Superior temporal gyrus (tissue), 1 donor: ENCODE data around the gene TUBA4B.
"Not testable (repeated sequence)": the region's sequence is repeated elsewhere in the genome, so short reads cannot be mapped to it uniquely, and the experiment has no call there.

Experiments
- DNase-seq: peaks from one replicate; pipeline ENCODE4 v3.0.0-alpha.2; 2016; ENCODE audit errors: extremely low spot score

The TUBA4B gene

DNA sequence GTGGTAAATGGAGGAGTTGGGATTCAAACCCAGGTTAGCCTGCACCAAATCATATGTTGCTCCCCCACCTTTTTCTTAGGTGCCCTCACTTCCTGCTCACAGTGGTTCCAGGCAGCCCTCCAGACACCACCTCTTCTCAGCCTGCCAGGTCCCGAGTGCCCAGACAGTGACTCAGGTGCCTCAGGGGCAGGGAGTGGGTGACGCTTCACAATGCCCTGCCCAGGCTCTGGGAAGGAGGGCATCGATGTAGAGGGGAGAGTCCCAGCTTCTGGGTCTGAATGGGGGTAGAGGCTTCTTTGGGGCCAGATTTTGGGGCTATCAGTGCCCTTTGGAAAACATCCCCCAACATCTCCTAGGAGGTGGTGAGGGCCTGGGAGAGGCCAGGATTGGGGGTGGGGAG lies 20.9 kb downstream of the TUBA4B start:
- no peak for DNase-seq

DNA sequence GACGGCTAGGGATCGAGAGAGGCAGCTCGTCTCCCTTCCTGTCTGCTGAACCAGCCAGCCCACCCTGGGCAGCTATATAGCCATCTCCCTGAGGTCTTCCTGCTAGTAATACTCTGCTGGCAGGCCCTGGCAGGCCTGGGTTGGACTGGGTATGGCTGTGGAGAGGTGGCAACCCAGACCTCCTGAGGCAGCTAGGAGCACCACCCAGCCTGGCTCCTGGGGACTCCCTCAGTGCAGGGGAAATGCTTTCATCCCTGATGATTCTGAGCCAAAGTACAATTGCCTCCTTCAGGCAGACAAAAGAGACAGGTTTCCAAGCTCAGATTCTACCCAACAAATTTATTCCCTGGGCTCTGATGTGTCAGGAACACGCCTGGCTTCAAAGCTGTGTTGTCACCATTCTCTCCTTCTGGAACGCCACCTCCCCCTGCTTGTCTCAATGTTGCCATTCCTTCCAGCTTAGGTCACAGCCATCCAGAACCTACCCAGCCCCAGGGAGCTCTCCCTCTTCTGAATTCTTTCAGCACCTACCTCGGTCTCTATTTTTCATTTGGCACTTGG lies 21.4 kb downstream of the TUBA4B start:
- DNase-seq = no peak

DNA sequence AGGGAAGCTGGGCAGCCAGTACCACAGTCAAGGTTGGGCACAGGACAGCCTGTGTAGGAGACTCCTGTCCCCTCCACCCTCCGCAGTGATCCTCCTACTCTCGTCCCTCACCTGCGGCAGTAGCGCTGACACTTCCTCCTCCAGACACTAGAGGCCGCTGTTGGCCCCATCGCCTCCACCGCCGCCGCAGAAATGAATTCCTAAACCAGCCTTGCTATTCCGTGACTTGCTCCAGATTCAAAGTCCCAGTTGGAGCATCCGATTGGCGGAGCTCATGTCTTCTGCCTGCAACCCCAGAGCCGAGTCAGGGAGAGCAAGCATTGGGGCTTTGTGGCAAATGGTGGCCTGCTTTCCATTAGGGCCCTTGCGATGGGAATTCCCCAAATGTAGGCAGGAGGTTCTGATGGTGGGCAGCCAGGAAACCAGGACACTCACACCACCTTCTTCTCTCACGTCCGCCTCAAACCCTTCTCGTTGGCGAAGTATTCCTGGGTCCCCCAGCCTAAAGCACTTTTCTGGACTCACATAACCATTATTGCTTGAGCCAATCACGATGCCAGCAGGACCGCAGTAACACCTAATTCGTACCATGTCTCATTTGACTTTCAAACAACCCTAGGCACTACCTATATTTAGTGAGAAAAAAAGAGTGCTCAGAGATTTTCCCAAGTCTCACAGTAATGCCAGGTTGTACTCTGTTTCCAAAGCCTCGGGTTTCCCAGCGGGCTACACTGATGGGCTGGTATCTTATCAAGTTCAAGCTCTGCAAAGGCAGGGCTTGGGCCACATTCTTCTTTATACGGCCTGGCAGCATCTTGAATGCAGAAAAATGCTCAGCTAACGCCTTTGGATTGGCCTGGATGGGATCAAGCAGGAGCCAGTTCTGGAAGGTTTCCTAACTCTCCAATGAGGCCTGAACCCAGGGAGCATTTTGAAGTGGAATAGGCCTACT lies 24.9 kb downstream of the TUBA4B start:
- DNase-seq = peak; percentile 96

DNA sequence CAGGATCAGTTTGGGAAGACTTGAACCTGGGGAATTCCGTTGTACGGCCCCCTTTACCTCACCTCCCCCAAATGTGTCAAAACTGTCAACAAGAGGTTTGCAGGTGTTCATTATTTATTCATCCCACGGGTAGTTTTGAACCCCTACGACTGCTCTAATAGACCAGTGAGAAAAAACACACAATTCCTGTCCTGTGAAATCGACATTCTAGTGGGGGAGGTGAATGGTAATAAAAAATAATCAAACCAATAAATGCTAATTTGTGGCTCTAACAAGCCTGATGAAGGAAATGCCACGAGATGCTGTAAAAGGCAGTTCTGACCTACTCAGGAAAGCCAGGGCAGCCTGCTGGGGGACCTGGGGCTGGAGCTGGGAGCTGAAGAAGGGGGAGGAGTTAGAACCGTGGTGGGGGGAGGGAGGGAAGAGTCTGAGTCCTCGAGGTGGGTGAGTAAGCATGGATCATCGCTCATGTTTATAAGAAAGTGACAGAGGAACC lies 25.7 kb downstream of the TUBA4B start:
- no peak for DNase-seq

DNA sequence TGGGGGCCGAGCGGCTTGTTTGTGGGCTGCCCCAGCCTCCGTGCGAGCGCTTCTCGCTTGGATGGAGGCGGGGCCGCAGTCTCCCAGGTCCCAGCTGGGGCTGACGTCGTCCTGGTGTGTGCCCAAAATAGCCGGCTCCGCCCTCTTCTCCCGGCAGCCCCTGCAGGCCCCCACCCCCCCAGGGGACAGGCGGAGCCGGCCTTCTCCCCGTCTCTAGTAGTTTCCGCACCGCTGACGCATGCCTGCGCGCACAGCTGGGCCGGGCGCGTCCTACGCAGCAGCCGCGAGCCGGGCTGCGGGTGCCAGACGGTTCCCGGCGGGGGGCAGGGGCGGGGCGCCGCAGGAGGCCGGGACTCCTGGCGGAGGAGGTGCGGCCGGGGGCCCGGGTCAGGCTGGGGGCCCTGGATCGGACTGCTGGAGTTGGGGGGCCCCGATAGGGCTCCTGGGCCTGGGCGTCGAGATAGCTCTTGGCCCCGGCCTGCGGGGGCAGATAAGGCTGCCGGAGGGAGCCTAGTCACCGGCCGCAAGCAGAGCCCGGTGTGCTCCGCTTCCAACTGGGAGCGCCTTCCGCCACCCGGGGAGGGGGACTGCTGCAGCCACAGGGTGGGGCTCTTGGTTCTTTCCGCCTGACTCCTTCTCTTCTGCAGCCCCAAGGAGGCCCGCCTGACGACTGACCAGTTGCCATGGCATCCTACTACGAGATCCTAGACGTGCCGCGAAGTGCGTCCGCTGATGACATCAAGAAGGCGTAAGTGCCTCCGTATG lies 26.3 kb downstream of the TUBA4B start, which contains the start of gene DNAJB2:
TSS of gene DNAJB2 (plus strand) at position 216 of the 765 bp plus-strand sequence. CDS start at position 684, 468 bp downstream.
- DNase-seq = peak; percentile 98

DNA sequence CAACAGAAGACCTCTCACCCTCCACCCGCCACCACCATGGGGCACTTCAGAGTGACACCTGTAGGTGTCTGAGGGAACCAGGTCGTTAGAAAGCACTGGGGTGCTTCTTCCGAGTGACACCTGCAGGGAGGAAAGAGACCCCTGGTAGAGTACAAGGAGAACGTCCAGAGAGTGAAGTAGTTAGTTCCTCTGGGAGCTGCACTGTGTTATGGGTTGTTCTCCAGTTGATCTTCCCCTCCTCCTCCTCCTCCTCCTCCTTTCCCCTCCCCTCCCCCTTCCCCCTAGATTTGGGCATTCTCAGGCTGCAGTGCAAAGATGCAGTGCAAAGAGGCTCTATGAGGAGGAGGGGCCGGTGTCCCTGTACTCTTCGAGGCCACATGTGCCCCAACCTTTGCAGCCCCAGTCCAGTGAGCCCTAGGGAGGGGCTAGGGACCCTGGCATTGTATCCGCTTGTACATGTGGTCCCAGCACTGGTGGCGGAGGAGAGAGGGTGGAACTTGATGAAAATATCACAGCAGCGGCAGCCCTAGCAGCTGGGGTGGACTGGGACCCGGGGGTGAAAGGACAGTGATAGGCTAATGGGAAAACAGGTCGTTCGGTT lies 27.0 kb downstream of the TUBA4B start:
- peak; percentile 66 for DNase-seq

DNA sequence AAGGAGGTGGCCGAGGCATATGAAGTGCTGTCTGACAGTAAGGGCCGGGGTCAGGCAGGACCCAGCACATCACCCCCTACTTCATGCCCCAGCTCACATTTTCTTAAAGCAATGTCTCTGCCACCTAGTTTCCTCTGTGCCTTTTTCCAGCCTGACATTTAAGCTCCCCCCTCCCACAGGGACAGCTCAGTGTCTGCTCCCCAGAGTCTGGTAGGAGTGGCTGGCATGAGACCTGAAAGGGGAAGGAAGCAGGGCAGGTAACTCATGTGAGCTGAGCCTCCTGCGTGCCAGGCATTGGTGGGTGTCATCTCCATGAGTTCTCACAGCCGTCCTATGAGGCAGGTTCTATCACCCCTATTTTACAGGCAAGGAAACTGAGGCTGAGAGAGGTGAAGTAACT lies 27.6 kb downstream of the TUBA4B start:
- DNase-seq = no peak

DNA sequence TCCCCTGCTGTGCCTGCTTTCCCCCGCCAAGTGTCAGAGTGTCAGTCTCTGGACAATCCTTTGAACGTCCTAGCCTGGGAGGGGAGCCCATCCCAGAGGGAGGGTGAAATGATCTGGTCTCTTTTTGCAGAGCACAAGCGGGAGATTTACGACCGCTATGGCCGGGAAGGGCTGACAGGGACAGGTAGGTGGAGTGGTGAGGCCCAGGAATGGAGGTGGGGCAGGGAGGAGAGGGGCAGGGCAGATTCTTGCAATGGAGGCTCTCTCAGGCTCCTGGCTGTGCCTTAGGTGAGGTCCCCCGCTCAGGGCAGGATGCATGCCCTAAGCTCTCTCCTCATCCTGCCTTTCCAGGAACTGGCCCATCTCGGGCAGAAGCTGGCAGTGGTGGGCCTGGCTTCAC lies 28.5 kb downstream of the TUBA4B start:
- DNase-seq = no peak

DNA sequence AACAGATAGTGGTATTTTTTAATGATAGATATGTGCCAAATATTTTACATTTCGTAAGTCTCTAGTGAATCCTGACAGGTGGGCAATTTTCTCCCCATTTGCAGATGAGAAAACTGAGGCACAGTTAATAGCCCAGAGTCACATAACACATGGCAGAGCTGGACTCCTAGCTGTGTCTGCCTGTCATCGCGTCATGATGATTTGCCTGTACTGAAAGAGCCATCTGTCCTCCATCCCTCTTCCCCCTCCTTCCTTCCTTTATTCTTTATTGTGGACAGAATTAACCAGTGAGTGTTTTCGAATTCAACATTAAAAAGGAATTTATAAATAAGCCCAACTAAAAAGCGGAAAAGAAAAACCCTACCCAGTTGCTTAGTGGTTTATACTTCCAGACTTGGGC lies 29.3 kb downstream of the TUBA4B start:
- DNase-seq = peak; percentile 88

DNA sequence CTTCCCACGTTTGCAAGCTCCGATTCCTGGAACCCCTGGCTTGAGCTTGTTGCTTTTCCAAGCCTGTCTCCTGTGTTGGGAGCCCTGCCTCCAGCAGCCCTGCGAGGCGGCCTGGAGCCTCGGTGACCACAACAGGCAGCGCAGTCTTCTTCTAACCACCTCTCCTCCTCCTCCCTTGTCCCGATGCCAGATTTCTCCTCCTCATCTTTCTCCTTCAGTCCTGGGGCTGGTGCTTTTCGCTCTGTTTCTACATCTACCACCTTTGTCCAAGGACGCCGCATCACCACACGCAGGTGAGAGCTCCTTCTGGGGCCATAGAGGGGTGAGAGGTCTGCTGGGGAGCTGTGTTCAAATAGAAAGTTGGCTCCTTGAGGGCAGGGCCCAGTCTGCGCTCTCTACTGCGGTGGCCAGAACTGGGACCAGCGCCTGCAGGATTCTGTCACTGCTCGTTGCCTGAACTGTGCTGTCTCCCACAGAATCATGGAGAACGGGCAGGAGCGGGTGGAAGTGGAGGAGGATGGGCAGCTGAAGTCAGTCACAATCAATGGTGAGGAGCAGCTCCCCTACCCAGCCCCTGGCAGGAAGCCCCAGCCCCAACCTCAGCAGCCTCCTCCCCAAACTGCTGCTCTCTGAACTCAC lies 30.0 kb downstream of the TUBA4B start:
- DNase-seq = peak; percentile 24

DNA sequence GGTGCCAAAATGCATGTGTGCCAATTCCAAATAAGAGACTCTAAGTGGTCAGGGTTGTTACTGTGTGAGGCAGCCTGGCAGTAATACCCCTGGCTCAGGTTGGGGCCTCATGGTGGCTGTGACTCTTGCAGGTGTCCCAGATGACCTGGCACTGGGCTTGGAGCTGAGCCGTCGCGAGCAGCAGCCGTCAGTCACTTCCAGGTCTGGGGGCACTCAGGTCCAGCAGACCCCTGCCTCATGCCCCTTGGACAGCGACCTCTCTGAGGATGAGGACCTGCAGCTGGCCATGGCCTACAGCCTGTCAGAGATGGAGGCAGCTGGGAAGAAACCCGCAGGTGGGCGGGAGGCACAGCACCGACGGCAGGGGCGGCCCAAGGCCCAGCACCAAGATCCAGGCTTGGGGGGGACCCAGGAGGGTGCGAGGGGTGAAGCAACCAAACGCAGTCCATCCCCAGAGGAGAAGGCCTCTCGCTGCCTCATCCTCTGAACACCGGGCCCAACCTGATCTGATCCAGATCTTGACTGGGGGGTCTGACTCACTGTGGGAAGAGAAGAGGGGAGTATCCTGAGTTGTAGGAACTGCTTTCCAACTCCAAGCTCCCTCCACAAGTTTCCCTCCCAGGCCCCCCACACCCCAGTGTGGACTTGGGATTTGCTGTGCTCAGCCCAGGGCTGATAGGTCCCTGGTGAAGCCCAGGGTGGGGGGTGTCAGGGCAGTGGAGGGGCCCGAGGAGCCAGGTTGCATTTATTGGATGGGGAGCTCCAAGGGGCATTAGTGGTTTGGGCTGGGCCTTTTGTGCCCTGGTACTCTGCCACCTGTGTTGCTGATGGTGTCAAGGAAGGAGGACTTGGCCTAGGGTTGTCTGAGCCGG lies 31.7 kb downstream of the TUBA4B start:
- DNase-seq = no peak

DNA sequence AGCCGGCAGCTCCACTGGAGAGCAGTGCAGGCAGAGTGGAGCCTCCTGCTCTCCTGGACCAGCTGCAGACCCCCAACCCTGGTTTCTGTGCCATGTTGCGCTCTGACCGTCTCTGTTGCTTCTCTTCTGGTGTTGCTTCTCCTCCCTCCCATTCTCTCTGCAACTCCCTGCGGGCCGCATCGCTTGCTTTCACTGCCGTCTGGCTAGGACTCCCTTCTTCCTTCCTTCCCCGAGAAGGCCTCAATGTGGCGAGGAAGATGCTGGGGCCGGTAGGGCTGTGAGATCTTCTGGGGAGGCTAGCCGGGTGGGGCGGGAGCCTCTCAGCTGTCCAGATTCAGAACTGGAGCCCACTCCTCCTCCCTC lies 32.3 kb downstream of the TUBA4B start:
- DNase-seq = no peak

DNA sequence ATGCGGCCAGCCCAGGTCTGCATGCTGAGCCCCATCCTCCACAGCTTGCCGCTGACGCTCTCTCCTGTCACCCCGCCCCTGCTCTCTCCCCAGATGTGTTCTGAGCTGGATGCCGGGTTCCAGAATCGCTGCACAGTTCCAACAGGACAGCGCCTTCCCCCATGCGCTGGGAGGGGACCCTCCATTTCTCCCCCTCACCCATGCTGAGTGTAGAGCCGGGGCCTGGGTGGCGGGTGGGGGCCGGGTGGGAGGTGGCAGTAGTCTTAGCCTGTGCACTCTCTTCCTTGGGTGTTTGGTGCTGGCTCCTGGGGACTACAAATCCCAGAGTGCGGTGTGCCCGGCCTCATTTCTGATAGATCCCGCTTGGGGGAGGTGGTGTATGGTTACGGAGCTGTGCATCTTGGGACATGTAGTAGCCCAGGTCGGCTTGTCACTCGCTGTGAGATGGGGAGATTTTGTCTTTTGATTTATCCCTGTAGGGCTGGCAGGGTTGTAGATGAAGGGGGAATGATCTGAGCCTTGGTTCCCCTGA lies 32.9 kb downstream of the TUBA4B start:
- peak; percentile 72 for DNase-seq

DNA sequence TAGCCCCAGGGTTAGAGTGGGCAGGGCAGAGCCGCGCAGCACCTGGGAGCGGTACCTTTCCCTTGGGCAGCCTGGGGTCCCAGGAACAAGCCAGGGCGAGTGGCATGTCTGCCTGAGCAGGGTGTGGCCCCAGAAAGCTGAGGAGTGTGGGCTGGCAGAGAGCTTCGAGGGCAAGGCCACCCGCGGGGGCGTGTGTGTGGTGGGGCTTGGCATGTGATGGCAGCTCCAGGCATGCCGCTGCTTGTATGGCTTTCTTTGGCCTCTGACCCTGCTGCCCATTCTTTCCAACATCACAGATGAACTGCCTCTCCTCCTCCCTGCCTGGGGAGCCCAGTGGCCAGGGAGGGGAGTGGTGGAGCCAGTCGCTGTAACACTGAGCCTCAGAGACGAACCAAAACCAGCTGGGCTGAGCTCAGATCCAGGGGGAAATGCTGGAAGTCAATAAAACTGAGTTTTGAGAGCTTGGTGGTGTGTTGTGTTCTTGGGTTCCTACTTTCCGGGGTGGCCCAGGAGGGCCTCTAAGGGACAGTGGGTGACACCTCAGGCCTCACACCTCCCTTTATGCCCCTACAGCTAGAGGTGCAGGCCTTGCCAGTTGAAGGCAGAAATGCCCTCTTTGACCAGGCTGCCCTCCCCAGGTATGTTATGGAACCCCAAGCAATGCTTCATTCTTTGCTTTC lies 33.5 kb downstream of the TUBA4B start:
- DNase-seq = peak; percentile 66

DNA sequence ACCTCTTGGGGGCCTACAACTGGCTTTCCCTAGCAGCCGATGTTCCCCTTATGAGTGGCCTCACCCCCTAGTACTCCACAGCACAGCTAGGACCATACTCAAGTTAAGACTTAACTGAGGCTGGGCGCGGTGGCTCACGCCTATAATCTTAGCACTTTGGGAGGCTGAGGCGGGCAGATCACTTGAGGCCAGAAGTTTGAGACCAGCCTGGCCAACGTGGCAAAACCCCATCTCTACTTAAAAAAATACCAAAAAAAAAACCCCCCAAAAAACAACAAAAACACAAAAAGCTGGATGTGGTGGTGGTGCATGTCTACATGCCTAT lies 34.0 kb downstream of the TUBA4B start:
- DNase-seq = not testable (repeated sequence)

DNA sequence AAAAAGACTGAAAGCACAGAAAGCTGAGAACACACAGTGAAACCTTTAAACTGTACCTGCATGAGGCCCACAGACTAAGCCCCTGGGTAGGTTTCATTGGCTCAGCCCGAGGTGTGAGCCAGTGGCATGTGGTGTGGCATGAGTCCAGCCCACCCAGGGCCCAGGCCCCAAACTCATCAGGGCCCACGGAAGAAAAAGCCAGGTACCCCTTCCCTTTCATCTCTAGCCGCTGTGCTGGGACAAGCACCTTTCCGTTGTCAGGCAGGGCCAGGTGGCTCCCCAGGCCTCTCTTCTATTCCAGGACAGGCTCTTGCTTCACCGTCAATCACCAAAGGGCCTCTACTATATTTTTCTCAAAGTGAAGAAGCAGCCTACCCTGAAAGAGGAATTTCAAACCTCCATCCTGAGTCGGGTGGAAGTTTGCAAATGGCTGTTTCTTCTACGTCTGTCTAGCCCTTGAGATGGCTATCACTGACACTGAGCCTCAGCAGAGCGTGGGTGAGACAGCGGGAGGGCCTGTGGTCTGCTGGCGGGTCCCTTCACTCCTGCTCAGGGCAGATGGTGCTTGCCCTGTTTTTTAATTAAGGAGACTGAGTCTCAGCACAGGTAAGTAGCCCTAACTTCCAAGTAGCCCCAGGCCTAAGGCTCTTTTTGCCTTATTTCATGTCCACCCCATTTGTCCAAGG lies 34.7 kb downstream of the TUBA4B start:
- no peak for DNase-seq

DNA sequence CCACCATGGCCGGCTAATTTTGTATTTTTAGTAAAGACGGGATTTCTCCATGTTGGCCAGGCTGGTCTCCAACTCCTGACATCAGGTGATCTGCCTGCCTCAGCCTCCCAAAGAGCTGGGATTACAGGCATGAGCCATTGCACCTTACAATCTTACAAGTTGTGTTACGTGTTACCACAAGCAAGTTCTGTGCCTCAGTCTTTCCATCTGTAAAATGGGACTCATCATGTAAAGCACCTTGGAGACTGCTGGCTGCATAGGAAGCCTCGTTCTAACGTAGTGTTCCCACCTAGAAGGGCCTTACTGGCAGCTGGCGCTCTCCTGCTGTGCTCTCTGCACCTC lies 36.1 kb downstream of the TUBA4B start:
- no peak for DNase-seq

DNA sequence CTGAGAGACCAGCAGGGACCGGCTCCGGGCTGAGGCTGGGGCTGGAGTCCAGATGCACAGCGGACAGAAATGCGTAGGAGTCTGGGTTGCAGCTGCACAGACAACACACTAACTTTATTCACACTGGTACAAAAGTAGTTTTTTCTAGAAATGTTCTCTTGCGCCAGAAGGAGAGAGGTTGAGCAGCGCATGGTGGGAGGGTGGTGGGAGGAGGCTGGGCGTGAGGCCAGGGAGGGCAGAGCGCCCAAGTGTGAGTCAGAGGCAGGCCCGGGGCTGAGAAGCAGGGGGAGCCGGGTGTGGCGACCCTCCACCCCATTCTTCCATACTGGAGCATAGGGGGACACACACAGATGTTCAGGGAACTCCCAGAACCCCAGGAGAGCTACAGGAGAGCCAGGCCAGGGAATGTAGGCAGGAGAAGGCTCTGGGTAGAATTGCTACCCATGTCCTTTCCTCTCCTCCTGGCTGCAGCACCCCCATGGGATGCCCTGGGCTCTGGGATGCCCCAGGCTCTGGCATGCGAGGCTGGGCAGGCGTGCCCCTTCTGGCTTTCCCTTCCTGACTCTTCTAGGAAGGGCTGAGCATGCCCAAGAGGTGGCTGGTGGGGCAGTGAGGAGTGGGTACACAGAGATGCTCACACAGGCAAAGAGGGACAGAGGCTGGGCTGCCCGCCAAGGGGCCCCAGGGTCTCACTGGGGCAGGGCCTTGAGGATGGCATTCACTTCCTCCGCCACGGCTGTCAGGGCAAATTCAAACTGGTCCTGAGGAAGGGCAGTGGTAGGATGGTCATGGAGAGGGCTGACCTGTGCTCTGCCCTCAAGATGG lies 36.7 kb downstream of the TUBA4B start:
- DNase-seq = peak; percentile 95
